Activated effector memory CD4-positive, alpha-beta T cell treated with Interleukin-2 at 50 U/mL for 16 hours (primary cell): ENCODE data around the gene UMAD1.

Experiments
- DNase-seq: peaks from one replicate; pipeline ENCODE4 v3.0.0-alpha.2; 2020

UMAD1 gene

GRCh38 chr7:7848246-7848645 is 207.7 kb downstream of the UMAD1 start:
- DNase-seq, result no peak

- DNase-seq, result no peak
These were observed 208.3 kb downstream of the UMAD1 start for GRCh38 chr7:7848892-7849291.

- no peak for DNase-seq
These were observed 209.6 kb downstream of the UMAD1 start for GRCh38 chr7:7850150-7850549.

- DNase-seq, result no peak
These were observed 210.8 kb downstream of the UMAD1 start for GRCh38 chr7:7851381-7851780.

- no peak for DNase-seq
These were observed 211.4 kb downstream of the UMAD1 start for GRCh38 chr7:7851991-7852390.

- no peak for DNase-seq
These were observed 216.6 kb downstream of the UMAD1 start for GRCh38 chr7:7857143-7857583.

- DNase-seq, result no peak
These were observed 218.0 kb downstream of the UMAD1 start for GRCh38 chr7:7858559-7858958.

GRCh38 chr7:7859411-7859810 is 218.9 kb downstream of the UMAD1 start:
- no peak for DNase-seq

GRCh38 chr7:7861211-7861633 is 220.7 kb downstream of the UMAD1 start:
- no peak for DNase-seq

- no peak for DNase-seq
These were observed 221.8 kb downstream of the UMAD1 start for GRCh38 chr7:7862393-7862792.

GRCh38 chr7:7867846-7868571 is 227.5 kb downstream of the UMAD1 start:
- DNase-seq, result no peak

GRCh38 chr7:7868572-7868899 is 228.0 kb downstream of the UMAD1 start:
- DNase-seq, result no peak

GRCh38 chr7:7869036-7869435 is 228.5 kb downstream of the UMAD1 start:
- no peak for DNase-seq

GRCh38 chr7:7869651-7870050 is 229.1 kb downstream of the UMAD1 start:
- no peak for DNase-seq

- DNase-seq, result no peak
These were observed 230.0 kb downstream of the UMAD1 start for GRCh38 chr7:7870555-7870954.

- no peak for DNase-seq
These were observed 235.9 kb downstream of the UMAD1 start for GRCh38 chr7:7876419-7876818.

- no peak for DNase-seq
These were observed 241.0 kb downstream of the UMAD1 start for GRCh38 chr7:7881581-7881980.

- no peak for DNase-seq
These were observed 242.3 kb downstream of the UMAD1 start for GRCh38 chr7:7882888-7883287.

- DNase-seq, result no peak
These were observed 242.8 kb downstream of the UMAD1 start for GRCh38 chr7:7883394-7883793.

- DNase-seq, result no peak
These were observed 244.3 kb downstream of the UMAD1 start for GRCh38 chr7:7884855-7885254.

- no peak for DNase-seq
These were observed 249.4 kb downstream of the UMAD1 start for GRCh38 chr7:7889791-7890568.

GRCh38 chr7:7895004-7895650 is 254.6 kb downstream of the UMAD1 start:
- no peak for DNase-seq

- no peak for DNase-seq
These were observed 255.2 kb downstream of the UMAD1 start for GRCh38 chr7:7895754-7896153.

- DNase-seq, result no peak
These were observed 257.0 kb downstream of the UMAD1 start for GRCh38 chr7:7897509-7897908.
